Gastroesophageal sphincter (tissue), 3 donors: ENCODE results near the gene HPCA.

Source experiments
- CTCF ChIP-seq, 4 experiments: fragments of 200-600 bp in 2 of 4; fragments of 450-650 bp in 2 of 4; sonication (generic) in 1 of 4; IDR thresholded peaks; one replicate each; pipeline ENCODE4 v1.5.1; 2017 to 2019; ENCODE audit warnings: antibody characterized with exemption in 4 of 4, mild to moderate bottlenecking in 2 of 4, moderate library complexity in 2 of 4
- EP300 ChIP-seq: sonication (generic); formaldehyde crosslinking; IDR thresholded peaks from one replicate; pipeline ENCODE4 v1.6.1; 2017; ENCODE audit warnings: antibody characterized with exemption, mild to moderate bottlenecking
- POLR2A ChIP-seq, 2 donors: fragments of 450-650 bp; IDR thresholded peaks; one replicate each; pipeline ENCODE4 v1.6.1; 2017; ENCODE audit warnings: antibody characterized with exemption in 2 of 2, mild to moderate bottlenecking in 2 of 2, moderate library complexity in 1 of 2
- POLR2AphosphoS5 ChIP-seq: sonication (generic); formaldehyde crosslinking; IDR thresholded peaks from one replicate; pipeline ENCODE4 v1.6.1; 2017; ENCODE audit warnings: antibody characterized with exemption

DNA sequence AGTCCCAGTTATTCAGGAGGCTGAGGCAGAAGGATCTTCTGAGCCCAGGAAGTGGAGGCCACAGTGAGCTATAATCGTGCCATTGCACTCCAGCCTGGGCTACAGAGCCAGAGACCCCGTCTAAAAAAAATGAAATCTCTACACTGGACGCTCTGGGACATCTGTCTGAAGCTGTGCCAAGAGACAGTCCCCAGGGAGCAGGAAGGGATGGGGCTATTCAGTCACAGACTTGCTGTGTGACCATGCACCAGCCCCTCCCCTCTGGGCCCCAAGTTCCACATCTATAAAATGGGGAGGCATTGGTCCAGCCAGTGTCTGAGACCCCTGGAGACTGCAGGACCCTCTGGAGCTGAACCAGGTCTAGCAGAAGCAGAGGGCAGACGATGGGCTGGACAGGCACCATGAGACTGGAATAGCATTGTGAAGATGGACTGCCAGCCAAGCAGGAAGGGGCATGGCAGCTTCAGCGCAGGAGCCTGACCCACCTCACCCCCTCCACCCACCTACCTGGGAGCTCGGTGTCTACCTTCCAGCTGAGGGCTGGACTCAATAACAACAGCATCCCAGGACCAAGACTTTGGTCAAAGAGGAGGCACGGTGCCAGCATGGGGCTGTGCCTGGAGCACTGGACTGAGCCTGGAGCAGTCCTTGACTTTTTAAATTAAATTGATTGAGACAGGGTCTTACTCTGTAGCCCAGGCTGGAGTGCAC lies 13.4 kb downstream of the HPCA start:
- TF ChIP-seq POLR2AphosphoS5, result no peak
- no peak for TF ChIP-seq CTCF (IDR thresholded peaks at IDR 0.05)
- TF ChIP-seq POLR2A (IDR thresholded peaks at IDR 0.05), result no peak
- no peak for TF ChIP-seq EP300
